NCI-H526 treated with DMSO at 0.1 percent for 48 hours (cell line): ENCODE data around the gene CTDSP2.
A peak's percentile ranks its signal among the peaks of the same experiment; 100 is the strongest.
"Not testable (repeated sequence)": the region's sequence is repeated elsewhere in the genome, so short reads cannot be mapped to it uniquely, and the experiment has no call there.

ENCODE experiments used
- DNase-seq: peaks from one replicate; lab custom pipeline; 2025; lab: John Stamatoyannopoulos, UW

The CTDSP2 gene, protein sequence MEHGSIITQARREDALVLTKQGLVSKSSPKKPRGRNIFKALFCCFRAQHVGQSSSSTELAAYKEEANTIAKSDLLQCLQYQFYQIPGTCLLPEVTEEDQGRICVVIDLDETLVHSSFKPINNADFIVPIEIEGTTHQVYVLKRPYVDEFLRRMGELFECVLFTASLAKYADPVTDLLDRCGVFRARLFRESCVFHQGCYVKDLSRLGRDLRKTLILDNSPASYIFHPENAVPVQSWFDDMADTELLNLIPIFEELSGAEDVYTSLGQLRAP

DNA sequence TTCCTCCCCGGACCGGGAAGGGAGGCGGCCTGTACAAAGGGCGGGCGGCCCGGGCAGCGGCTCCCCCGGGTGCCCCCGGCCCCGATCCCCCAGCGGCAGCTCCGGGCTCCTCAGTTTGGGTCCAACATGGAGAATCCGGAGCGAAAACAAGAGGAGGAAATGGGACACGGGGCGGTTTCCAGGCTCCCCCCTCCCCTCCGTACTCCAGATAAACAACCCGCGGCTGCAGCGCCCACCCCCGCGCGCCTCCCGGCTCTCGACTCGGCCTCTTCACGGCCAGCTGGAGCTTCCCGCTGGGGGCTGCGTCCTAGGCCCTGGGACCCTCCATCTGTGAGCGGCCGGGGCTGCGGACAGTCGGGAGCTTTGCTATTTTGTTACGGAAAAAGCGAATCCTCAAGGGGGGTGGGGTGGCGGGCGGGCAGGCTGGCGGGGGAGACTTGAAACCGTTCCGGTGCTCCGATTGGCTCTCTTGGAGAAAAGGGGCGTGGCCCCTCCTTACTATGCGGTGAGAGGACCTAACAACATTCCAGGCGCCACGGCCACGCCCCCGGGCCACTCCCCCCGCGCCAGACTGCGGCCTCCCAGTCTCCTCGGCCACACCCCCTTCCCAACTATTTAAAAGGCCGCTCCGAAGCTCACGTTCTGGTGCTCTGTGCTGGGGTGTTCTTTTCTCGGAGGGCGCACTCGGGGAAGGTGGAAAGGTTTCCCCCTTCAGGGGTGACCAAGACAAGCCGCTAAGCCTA lies at the start of gene CTDSP2:
Gene CTDSP2 (minus strand): TSS at position 153 of the 743 bp plus-strand sequence. CDS start 294 bp downstream, outside the sequence.
- DNase-seq, result peak; percentile 93

DNA sequence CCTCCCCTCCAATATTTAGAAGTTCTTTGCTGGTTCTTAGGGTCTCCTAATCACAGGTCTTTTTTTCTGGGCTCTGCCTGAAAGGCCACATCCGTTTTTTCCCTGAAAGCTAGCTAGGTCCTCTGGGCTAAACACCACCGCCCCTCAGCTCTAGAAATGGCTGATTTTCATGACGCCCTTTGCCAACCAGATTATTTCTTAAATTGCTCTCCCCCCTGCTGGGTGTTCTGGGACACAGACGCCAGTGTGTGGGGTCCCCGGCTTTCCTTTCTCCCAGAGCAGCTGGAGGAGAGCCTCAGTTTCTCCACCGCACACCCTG lies 49.5 kb upstream of the CTDSP2 start:
- DNase-seq, result no peak

- DNase-seq, result no peak
Measured at GRCh38 chr12:57895389-57896114, 49.0 kb upstream of the CTDSP2 start.

DNA sequence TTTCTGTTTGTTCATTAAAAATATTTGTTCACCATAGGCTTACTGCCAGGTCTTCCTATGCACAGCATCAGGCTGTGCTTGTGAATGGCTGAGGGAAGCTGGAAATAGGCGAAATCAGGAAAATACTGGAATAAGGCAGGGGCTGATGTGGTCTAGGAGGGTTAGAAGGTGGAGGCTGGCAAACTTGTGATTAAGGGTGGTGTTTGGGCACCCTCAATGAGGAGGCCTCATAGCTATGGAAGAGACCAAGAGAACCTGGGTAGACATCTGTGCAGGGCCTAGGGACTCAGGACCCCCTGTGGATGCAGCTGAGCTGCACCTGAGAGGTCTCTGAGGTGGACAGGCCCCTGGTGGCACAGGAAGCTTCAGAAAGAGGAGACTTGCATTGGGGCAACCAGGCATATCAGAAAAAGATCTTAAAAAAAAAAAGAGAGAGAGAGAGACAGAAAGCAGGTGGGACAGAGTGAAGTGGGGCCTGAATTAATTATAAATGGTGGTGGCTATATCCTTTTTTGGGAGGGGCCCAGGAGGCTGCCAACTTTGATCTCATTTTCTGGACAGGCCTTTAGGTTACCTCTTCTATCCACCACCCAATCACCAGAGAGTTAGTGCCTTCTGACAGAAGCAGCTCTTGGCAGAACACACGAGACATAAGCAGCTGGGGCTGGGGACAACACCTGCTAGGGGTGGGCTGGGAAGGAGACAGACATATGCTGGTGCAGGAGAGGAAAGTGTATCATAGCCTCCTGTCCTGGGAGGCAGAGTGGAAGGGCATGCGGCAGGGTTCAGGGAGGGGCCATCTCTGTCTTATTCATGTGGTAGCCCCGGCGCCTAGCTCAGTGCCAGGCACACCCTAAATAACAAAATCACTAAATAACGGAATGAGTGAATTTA lies 48.1 kb upstream of the CTDSP2 start:
- no peak for DNase-seq

DNA sequence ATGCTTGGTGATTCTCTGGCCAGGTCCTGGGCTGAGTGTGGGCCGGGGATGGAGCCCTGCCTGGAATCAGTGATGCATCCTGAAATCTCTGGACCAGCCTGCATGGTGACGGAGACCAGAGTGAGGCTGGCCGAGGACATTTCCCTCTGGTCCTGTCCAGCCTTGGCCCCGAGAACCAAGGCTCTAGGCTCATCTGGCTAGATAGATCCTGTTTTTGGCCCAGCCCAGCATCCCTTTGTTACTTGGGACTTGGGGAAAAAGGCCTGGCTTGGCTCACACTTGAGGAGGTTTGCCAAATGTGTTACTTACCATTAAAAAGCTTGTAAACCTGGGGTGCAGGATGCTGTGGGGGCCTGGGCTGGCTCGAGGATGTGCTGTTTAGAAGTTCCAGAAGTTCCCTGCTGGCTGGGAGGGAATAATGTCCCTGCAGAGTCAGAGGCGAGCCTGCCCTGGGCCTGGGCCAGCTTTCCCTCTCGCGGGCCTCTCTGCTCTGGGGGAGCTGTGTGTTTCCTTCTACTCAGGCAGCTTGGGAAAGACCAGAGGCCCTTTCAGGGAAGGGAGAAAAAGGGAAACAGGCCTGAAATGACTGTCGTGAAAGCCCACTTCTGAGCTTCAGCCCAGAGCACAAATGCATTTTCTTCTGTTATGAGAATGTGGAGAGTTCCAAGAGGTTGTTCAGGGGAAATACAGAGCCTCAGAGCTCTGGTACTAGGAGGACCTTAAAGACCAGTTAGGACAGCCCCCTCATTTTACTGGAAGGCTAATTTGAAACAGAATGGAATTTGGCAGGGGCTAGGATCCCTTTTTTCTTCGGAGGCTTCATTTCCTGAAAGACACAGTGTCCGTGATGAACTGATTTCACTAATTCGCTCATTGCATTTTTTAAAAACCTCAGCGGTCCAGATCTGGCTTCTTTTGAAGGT lies 47.2 kb upstream of the CTDSP2 start:
- DNase-seq, result no peak

GRCh38 chr12:57892232-57892972 lies 45.9 kb upstream of the CTDSP2 start:
- DNase-seq, result no peak

DNA sequence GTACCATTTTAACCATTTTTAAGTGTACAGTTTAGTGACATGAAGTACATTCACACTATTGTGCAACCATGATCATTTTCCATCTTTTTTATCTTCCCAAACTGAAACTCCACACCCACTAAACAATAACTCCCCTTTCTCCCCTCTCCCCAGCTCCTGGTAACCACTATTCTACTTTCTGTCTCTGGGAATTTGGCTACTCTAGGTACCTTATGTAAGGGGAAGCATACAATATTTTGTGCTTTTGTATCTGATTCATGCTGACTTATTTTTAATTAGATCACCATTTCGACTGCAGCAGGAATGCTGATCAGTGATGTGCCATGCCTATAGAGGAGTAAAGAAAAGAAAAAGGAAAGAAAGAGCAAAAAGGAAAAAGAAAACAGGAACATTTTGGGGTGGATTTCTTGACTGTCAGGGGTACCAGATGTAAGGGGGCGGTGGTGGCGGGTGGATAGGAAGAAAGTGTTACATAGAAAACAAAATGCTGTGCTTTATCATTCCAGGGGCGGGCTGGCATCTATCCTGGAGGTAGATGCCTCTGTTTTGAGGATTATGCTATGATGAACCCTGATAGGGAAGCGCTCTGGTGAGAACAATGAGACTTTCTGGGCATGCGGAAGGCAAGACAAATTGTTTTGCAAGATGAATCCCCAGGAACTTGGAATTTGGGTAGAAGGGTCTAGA lies 45.2 kb upstream of the CTDSP2 start:
- no peak for DNase-seq

DNA sequence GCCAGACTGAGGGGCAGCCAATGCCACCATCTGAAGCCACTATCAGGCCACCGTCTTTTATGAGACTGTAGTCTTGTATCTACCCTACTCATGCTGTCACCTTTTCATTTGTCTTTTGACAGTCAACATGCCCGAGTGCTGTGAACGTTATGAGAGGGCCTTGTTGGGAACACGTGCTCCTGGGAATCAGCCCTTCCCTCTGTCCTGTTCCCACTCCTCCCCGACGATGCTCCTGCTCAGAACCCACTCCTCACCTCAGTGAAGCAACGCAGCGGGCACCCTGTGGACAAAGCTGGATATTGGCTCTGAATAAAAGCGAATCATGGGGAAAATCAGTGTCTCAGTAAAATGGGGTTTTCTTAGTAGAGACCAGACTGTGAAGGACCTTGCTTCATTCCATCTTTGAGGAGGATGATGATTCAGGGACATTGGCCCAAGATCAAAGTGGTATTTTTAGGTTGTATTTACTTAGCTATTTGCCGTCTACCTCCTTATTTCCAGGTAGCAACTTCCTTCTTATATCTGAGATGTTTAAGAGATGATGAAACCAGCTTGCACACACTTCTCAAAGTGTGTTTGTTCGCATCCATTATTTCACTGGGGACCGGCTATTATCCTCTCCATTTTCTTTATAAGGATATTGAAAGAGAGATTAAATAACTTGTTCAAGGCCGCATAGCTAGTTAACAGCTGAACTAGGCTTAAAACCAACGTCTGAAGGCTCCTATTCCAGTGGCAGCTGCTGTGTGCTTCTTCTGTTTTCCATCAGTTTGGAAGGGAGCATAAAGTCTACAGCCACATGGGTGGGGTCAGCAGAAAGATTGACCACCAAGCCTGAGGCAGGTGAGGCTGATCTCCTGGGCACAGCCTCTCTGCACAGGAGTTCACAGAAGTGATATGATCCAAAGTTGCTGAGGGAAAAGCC lies 43.9 kb upstream of the CTDSP2 start:
- no peak for DNase-seq

GRCh38 chr12:57889500-57889989 lies 43.0 kb upstream of the CTDSP2 start:
- no peak for DNase-seq

DNA sequence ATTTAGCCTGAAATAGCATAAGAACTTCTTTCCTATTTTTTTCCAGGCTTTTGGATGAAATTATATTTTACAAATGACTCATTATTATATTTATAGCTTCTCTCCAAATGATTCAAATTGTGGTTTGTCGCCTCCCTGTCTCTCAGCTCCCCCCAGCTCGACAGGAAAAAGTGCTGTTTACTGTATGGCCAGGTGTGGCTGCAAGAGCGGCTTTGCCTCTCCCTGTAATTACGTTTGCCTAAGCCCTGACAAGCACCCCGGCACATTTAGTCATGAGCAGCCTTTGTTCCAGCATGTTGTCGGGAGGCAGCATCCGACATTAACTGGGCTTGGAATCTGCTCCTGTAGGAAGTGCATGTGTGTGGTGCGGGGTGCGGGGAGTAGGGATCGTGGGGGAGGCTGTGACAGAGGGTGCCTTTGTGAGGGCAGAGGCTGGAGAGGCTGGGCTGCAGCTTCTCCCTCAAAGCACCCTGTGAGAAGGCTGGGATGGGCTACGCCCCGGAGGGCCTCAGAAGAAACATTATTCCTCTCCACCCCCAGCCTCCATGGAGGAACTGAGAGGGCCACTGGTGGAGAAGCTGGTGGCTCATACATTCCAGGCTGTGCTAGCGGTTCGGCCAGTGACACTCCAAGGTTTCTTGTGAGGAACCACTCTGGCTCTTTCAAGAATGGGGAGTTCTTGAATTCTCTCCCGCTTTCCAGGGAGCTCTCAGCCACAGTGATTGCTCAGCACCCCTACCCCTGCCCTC lies 42.1 kb upstream of the CTDSP2 start:
- DNase-seq, result peak; percentile 33

- DNase-seq, result no peak
Measured at GRCh38 chr12:57887631-57888408, 41.3 kb upstream of the CTDSP2 start.

GRCh38 chr12:57886964-57887363 lies 40.4 kb upstream of the CTDSP2 start:
- DNase-seq, result not testable (repeated sequence)

DNA sequence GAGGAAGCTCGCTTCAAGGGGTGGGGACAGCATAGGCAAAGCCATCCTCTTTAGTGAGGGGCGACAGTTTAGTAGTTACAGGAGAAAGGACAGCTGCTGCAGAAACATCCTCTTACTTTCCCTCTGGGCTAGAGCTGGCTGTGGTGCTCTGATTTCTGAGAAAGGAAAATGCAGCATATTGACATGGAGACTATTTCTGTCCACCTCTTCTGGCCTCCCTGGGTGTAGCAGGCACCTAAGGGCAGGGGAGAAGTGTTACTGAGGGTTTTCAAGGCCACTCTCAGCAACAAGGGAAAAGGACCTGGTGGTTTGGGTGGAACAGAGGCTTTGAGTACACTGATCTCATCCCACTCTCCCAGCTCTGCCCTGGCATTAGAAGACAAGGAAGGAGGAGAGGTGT lies 40.0 kb upstream of the CTDSP2 start:
- DNase-seq, result no peak

DNA sequence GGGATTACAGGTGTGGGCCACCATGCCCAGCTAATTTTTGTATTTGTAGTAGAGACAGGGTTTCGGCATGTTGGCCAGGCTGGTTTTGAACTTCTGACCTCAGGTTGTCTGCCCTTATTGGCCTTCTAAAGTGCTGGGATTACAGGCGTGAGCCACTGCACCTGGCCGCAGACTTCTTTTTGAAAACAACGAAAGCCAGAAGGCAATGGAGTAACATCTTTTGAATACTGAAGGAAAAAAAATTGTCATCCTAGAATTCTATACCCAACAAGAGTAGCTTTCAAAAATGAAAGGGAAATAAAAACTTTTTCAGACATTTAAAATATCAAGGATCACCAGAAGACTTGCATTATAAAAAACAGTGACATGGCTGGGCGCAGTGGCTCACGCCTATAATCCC lies 38.7 kb upstream of the CTDSP2 start:
- no peak for DNase-seq

GRCh38 chr12:57883700-57884099 lies 37.2 kb upstream of the CTDSP2 start:
- DNase-seq, result no peak

DNA sequence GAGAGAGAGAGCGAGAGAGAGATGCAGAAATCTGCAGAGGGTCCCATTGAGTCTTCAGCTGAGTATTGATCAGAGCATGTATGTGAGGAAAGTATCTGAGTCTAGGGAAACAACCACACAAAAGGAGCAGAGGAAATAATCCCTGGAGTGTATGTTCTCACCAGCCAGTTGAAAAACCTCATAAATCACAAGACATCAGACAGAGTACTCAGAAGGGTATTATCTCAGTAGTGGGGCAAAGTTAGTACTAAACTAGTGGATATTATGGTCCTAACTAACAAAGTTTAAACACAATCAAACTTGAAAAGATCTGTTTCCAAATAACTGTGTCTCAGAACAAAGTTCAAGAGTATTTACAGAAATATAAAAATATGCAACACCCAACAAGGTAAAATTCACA lies 36.5 kb upstream of the CTDSP2 start:
- no peak for DNase-seq

- DNase-seq, result no peak
Measured at GRCh38 chr12:57882575-57882974, 36.0 kb upstream of the CTDSP2 start.
